IMR-90 (cell line): ENCODE data around the gene TNP1. TPM values are rescaled to one million over a fixed set of nuclear protein-coding genes. Genes with fewer than 3 reads are reported as not detected.

Experiments
- ATAC-seq: fragments of 200-7000 bp; cut with Tn5 transposase; 2 replicates; pipeline ENCODE4 v1.9.1; 2020; ENCODE audit warnings: low read depth, mild to moderate bottlenecking, moderate library complexity
- BruUV-seq: library from RNA; stranded (reverse); fragments of 400-500 nt; replicated peaks from 2 replicates; lab custom pipeline; 2021; lab: Mats Ljungman, UMichigan
- CTCF ChIA-PET: fragments of 300-600 bp; formaldehyde crosslinking; extraction: SDS; loops from one replicate; lab custom pipeline; 2021; ENCODE audit warnings: antibody characterized with exemption; lab: Yijun Ruan, JAX
- POLR2A ChIA-PET: fragments of 300-600 bp; sonication (Branson Sonifier 250); formaldehyde crosslinking; loops from one replicate; lab custom pipeline; 2022; ENCODE audit warnings: antibody characterized with exemption; ENCODE audit not compliant: unreplicated experiment; lab: Charles Lee
- DNase-seq: peaks from one replicate; pipeline ENCODE4 v3.0.0; 2013
- H2AFZ ChIP-seq: replicated peaks from 2 replicates; pipeline ENCODE3; 2013; ENCODE audit warnings: low read length, mild to moderate bottlenecking; ENCODE audit not compliant: poor library complexity
- H2AK5ac ChIP-seq: 2 replicates; pipeline ENCODE4 v1.6.1; 2013; ENCODE audit warnings: low read depth, low read length, inconsistent platforms
- H2AK9ac ChIP-seq: replicated peaks from 2 replicates; pipeline ENCODE3; 2013; ENCODE audit warnings: mild to moderate bottlenecking, low read depth, low read length, moderate library complexity; ENCODE audit not compliant: poor library complexity
- H2BK120ac ChIP-seq: 2 replicates; pipeline ENCODE4 v1.6.1; 2013; ENCODE audit warnings: low read depth, low read length, inconsistent platforms
- H2BK15ac ChIP-seq: 3 replicates; pipeline ENCODE4 v1.6.1; 2013; ENCODE audit warnings: low read depth, low read length, inconsistent platforms
- H2BK20ac ChIP-seq: 2 replicates; pipeline ENCODE4 v1.6.1; 2013; ENCODE audit warnings: low read depth, mild to moderate bottlenecking, inconsistent platforms, low read length, moderate library complexity
- H2BK5ac ChIP-seq: 2 replicates; pipeline ENCODE4 v1.6.1; 2013; ENCODE audit warnings: mild to moderate bottlenecking, low read depth, low read length, inconsistent platforms; ENCODE audit not compliant: poor library complexity, severe bottlenecking
- H3K14ac ChIP-seq: replicated peaks from 2 replicates; pipeline ENCODE4 v1.6.1; 2013; ENCODE audit warnings: low read depth, low read length, inconsistent platforms
- H3K18ac ChIP-seq: 2 replicates; pipeline ENCODE4 v1.6.1; 2013; ENCODE audit warnings: low read depth, low read length, control low read depth
- H3K23ac ChIP-seq: 2 replicates; pipeline ENCODE4 v1.6.1; 2013; ENCODE audit warnings: low read depth, low read length, inconsistent platforms
- H3K27ac ChIP-seq: 2 replicates; pipeline ENCODE4 v1.5.1; 2013; ENCODE audit warnings: mild to moderate bottlenecking, control low read depth, low read length; ENCODE audit not compliant: insufficient read depth
- H3K27me3 ChIP-seq: 2 replicates; pipeline ENCODE4 v1.6.1; 2013; ENCODE audit warnings: low read length; ENCODE audit not compliant: control insufficient read depth, insufficient read depth
- H3K36me3 ChIP-seq: 2 replicates; pipeline ENCODE4 v1.6.1; 2013; ENCODE audit warnings: low read length, mixed read lengths; ENCODE audit not compliant: control insufficient read depth, insufficient read depth
- H3K4ac ChIP-seq: 2 replicates; pipeline ENCODE4 v1.6.1; 2013; ENCODE audit warnings: low read depth, low read length, inconsistent platforms
- H3K4me1 ChIP-seq: 2 replicates; pipeline ENCODE4 v1.6.1; 2013; ENCODE audit warnings: low read length, mixed read lengths; ENCODE audit not compliant: control insufficient read depth, insufficient read depth
- H3K4me2 ChIP-seq: 2 replicates; pipeline ENCODE4 v1.6.1; 2013; ENCODE audit warnings: low read depth, mild to moderate bottlenecking, control low read depth, low read length, moderate library complexity
- H3K4me3 ChIP-seq: 2 replicates; pipeline ENCODE4 v1.5.1; 2013; ENCODE audit warnings: low read depth, mild to moderate bottlenecking, control low read depth, low read length, moderate library complexity; ENCODE audit not compliant: insufficient read depth
- H3K56ac ChIP-seq: 2 replicates; pipeline ENCODE4 v1.6.1; 2013; ENCODE audit warnings: low read length, inconsistent platforms; ENCODE audit not compliant: insufficient read depth; ENCODE audit errors: extremely low read depth
- H3K79me1 ChIP-seq, 2 experiments: 2 replicates each; pipeline ENCODE4 v1.6.1; 2013; ENCODE audit warnings: low read length in 2 of 2, inconsistent platforms in 1 of 2, low read depth in 1 of 2
- H3K9ac ChIP-seq: 2 replicates; pipeline ENCODE4 v1.6.1; 2013; ENCODE audit warnings: low read depth, low read length, control low read depth
- H3K9me1 ChIP-seq: 2 replicates; pipeline ENCODE4 v1.6.1; 2013; ENCODE audit warnings: low read length, inconsistent platforms; ENCODE audit not compliant: insufficient read depth
- H3K9me3 ChIP-seq: 2 replicates; pipeline ENCODE4 v1.6.1; 2013; ENCODE audit warnings: low read length; ENCODE audit not compliant: control insufficient read depth, insufficient read depth
- H4K20me1 ChIP-seq: 2 replicates; pipeline ENCODE4 v1.6.1; 2013; ENCODE audit warnings: low read length, inconsistent platforms; ENCODE audit not compliant: insufficient read depth
- H4K5ac ChIP-seq: 2 replicates; pipeline ENCODE4 v1.6.1; 2013; ENCODE audit warnings: mild to moderate bottlenecking, low read depth, low read length, control low read depth
- H4K8ac ChIP-seq, 2 experiments: 2 replicates each; pipeline ENCODE4 v1.6.1; 2013; ENCODE audit warnings: low read depth in 2 of 2, low read length in 2 of 2, control low read depth in 1 of 2, inconsistent platforms in 1 of 2
- H4K91ac ChIP-seq: 2 replicates; pipeline ENCODE4 v1.6.1; 2013; ENCODE audit warnings: low read depth, low read length, inconsistent platforms; ENCODE audit not compliant: insufficient read depth
- CEBPB ChIP-seq: IDR thresholded peaks from 2 replicates; pipeline ENCODE4 v1.6.1; 2012; ENCODE audit warnings: low read depth, low read length, improper control_type of control experiment
- CTCF ChIP-seq: conservative IDR thresholded peaks from 2 replicates; pipeline ENCODE4 v1.5.1; 2012; ENCODE audit warnings: mild to moderate bottlenecking, low read depth, low read length, improper control_type of control experiment
- ELK1 ChIP-seq: fragments of 150-350 bp; IDR thresholded peaks from 2 replicates; pipeline ENCODE4 v1.6.1; 2016; ENCODE audit warnings: low read depth, mild to moderate bottlenecking, low read length, moderate library complexity, borderline replicate concordance
- MAFK ChIP-seq: IDR thresholded peaks from 2 replicates; pipeline ENCODE4 v1.6.1; 2012; ENCODE audit warnings: low read depth, low read length, improper control_type of control experiment
- MAZ ChIP-seq: IDR thresholded peaks from 2 replicates; pipeline ENCODE4 v1.6.1; 2012; ENCODE audit warnings: low read depth, mild to moderate bottlenecking, low read length, improper control_type of control experiment, moderate library complexity, borderline replicate concordance
- MXI1 ChIP-seq: IDR thresholded peaks from 2 replicates; pipeline ENCODE4 v1.6.1; 2012; ENCODE audit warnings: low read depth, mild to moderate bottlenecking, low read length, moderate library complexity, borderline replicate concordance
- POLR2A ChIP-seq: IDR thresholded peaks from 2 replicates; pipeline ENCODE4 v1.6.1; 2012; ENCODE audit warnings: mild to moderate bottlenecking, low read depth, low read length
- WGBS, 2 experiments: methylation state at CpG; one replicate each; pipeline versions ENCODE4 v1.1.5 to v1.1.7; 2013; ENCODE audit warnings: missing lambda C conversion rate in 2 of 2; ENCODE audit not compliant: insufficient read length in 1 of 2; ENCODE audit errors: extremely low coverage in 2 of 2; 5-methylcytosine and 5-hydroxymethylcytosine counted together
- dilution Hi-C: fragments of 300-500 bp; cut with HindIII; formaldehyde crosslinking; loops from one replicate; pipeline ENCODE4 v1.14.3; 2018; ENCODE audit warnings: low sequenced_read_pairs; ENCODE audit not compliant: unreplicated experiment
- in situ Hi-C: fragments of 300-500 bp; cut with MboI; formaldehyde crosslinking; loops from 3 replicates; pipeline ENCODE4 v1.14.3; 2019; ENCODE audit warnings: low sequenced_read_pairs, inconsistent platforms, mixed read lengths
- intact Hi-C: fragments of 100-400 bp; cut with micrococcal nuclease; formaldehyde crosslinking; loops from 2 replicates; pipeline ENCODE4 v1.10.0; 2022
- polyA plus RNA-seq, 3 experiments: library from polyadenylated mRNA; depleted of rRNA; stranded (reverse); fragments of >200 nt; gene quantifications; 2 replicates each; pipeline ENCODE4 v1.2.3, GENCODE V29; 2012; ENCODE audit warnings: low replicate concordance in 1 of 3
- total RNA-seq: library from RNA; depleted of rRNA; stranded (reverse); fragments of >200 nt; gene quantifications from 2 replicates; pipeline ENCODE4 v1.2.3, GENCODE V29; 2012

TNP1 gene
- total and polyA plus RNA-seq, 2 of the 4 experiments (the other 2 are of a cell fraction) = not detected

GRCh38 chr2:216819055-216819454 lies 40.8 kb downstream of the TNP1 start:
- H2AK5ac ChIP-seq = no peak overlapping the region
- no peak overlapping the region for H3K23ac ChIP-seq
- in situ Hi-C loops (no loop called here), dilution Hi-C loops (no loop called here), intact Hi-C loops (no loop called here)
- H3K9me3 ChIP-seq = peaks cover 2% of the 10 kb centered on the region; the same call in 1 of the 2 replicates
- no peaks in the 10 kb centered on the region for H4K20me1 ChIP-seq
- no peak overlapping the region for H2BK20ac ChIP-seq
- no peak overlapping the region for H3K4ac ChIP-seq
- no peak overlapping the region for H3K18ac ChIP-seq
- H2AFZ ChIP-seq = no peak overlapping the region
- no peak overlapping the region for H2BK15ac ChIP-seq
- CTCF ChIA-PET = no interaction called here
- WGBS, 2 experiments = no CpG with 5 or more reads among the region's 3 CpGs
- peaks cover 23% of the 10 kb centered on the region for H3K27me3 ChIP-seq
- no peak overlapping the region for H4K91ac ChIP-seq
- no peak overlapping the region for H3K9ac ChIP-seq
- BruUV-seq = no TSS peak
- no peak overlapping the region for H4K8ac ChIP-seq
- H2AK9ac ChIP-seq = no peak overlapping the region
- no peak overlapping the region for H3K4me3 ChIP-seq
- no peak overlapping the region for H2BK120ac ChIP-seq
- no peak overlapping the region for H3K14ac ChIP-seq
- no peaks in the 10 kb centered on the region for H3K79me1 ChIP-seq
- H3K27ac ChIP-seq = no peak overlapping the region
- H2BK5ac ChIP-seq = no peak overlapping the region
- H4K5ac ChIP-seq = no peak overlapping the region
- ATAC-seq (no peak), DNase-seq (no peak)
- no peaks in the 10 kb centered on the region for H3K36me3 ChIP-seq
- POLR2A ChIA-PET = no interaction called here
- no peaks in the 10 kb centered on the region for H3K9me1 ChIP-seq
- H3K4me1 ChIP-seq = no peaks in the 10 kb centered on the region
- no peak overlapping the region for H3K56ac ChIP-seq
- TF ChIP-seq MAFK = no peak
- TF ChIP-seq MXI1 = no peak
- no peak for TF ChIP-seq CTCF
- no peak for TF ChIP-seq ELK1
- no peak for TF ChIP-seq POLR2A
- TF ChIP-seq MAZ = no peak
- no peak for TF ChIP-seq CEBPB
- no peak overlapping the region for H3K4me2 ChIP-seq
